ENCODE data around the gene TCF12.

TCF12 gene

GRCh38 chr15:57327985-57328471 lies 409.6 kb downstream of the TCF12 start:
- DNase-seq: no peak

DNA sequence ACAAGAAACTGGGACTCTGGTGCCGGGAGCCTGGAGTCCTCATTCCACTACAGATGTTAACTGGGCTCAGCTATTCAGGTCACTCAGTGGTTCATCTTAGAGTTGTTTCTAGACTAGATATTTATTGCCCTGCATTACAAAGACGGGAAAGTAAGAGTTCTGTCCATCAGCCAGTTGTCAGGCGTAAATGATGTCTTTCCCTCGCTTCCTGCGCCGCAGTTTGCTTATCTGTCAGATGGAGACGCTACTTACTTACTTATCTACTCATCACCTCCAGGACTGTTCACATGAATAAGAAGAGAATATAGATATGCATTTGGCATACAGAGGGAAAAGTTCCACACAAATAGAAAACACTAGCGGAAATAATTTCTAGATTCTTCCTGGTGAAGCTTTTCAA lies 410.0 kb downstream of the TCF12 start:
- DNase-seq: no peak

- DNase-seq: no peak
Observed at GRCh38 chr15:57328897-57329296, 410.5 kb downstream of the TCF12 start.

DNA sequence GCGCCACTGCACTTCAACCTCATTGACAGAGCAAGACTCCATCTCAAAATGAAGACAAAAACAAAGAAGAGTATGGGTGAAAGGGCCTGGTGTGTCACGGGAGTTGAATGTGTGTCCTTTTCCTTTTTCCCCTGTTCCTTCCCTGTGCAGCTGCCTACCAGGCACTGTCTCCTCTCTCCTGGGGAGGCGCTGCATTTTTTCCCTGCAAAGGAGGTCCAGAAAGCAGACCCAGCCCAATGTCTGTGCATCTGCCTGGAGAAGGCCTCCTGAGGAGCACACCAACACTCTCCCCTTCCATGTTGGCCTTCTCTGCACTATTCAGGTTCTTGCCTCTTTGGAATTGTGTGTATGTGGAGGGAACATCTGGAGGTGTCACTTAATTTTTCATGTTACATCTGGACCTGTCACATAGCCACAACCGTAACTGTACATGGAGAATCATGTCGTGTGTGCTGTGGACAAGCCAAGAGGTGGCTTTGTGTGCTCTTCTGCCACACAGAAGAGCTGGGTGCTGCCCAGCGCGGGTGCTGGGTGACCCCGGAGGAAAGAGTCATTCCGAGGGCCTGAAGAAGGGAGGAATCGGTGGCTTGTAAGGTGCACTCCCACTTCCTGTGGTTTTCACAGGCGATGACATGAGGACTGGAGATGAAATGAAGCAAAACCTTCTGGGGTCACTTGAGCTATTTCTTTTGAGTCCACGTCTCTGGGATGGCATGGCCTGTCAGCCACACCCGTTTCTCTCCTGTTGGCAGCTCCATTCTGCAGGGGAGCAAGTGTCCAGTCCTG lies 411.3 kb downstream of the TCF12 start:
- no peak for DNase-seq

DNA sequence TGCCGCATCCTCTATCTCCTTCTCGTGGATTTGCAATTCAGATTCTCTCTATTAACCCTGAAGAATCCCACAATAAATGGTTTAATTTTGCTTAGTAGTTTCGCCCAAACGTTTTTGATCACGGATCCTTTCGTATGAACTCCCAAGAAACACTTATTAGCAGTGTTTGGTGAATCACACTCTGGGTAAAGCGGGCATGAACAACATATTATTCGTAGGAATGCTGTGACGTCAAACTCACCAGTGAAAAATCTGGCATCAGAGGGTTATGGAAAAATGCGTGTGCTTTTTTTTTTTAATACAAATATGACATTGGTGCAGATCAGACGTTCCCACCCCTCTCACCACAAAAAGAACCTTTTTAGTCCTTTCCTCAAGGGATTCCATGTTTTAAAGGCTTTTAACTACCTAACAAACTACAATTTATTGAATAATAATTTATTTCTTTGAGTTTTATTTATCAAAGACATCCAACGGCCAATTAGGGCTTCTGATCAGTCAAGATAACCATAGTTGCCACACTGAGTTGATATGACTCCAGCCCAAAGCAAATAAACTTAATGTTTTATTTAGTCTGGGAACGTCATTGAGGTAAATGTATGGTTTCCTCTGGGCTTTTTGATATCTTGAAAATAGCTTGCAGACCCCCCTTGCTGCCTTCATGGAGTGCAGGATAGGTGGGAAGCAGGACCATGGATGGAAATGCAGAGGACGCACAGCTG lies 412.3 kb downstream of the TCF12 start:
- no peak for DNase-seq

DNA sequence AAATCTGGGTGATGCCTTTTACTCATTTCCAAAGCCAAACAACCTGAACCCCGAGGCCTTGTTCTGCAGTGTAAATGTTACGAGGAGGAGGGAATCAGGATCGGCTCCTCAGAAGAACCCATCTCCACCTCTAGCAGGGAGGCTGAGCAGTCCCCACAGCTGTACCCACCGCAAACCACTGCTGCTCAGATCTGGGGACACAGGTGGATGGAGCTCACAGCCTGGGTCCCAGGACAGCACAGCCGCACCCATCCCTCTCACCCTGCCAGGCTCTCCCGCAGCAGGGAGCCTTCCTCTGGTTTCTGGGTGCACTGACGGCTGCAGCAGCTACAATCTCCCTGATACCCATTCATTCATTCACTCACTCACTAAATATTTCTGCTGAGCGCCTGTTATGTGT lies 413.9 kb downstream of the TCF12 start:
- DNase-seq: no peak

DNA sequence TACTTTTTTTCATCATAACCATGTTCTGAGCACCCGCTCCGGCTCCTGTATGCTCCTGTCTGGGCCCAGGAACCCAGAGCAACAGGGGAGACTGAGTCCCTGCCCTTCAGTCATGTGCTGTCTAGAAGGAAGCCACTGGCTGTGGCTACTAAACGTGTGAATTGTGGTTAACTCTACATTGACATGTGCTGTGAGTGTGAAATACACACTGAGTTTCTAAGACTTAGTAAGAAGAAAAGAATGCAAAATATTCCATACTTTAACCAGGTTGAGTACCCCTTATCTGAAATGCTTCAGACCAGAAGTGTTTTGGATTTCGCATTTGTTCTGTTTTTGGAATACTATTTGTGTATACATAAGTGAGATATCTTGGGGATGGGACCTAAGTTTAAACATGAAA lies 415.0 kb downstream of the TCF12 start:
- no peak for DNase-seq

DNA sequence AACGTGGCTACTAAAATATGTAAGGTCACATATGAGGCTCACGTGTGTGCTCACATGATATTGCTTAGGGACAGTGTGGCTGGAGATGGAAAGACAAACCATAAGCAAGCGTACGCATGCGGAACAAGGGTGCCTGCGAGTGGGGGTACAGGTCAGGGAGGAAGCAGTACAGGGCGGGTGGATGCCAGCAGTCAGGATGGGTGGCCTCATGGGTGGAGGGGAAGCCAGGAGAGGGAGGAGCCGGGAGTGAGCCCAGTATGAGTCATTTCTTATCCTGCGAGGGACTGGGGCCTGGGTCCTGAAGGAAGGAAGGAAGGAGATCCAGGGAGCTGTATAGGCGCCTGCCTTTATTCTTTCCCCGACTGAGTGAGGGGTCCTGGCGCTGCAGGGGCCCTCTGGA lies 415.8 kb downstream of the TCF12 start:
- DNase-seq: no peak

- DNase-seq: no peak
Observed at GRCh38 chr15:57335293-57335715, 416.9 kb downstream of the TCF12 start.

GRCh38 chr15:57335719-57336118 lies 417.3 kb downstream of the TCF12 start:
- no peak for DNase-seq

- DNase-seq: no peak
Observed at GRCh38 chr15:57337868-57338411, 419.5 kb downstream of the TCF12 start.

DNA sequence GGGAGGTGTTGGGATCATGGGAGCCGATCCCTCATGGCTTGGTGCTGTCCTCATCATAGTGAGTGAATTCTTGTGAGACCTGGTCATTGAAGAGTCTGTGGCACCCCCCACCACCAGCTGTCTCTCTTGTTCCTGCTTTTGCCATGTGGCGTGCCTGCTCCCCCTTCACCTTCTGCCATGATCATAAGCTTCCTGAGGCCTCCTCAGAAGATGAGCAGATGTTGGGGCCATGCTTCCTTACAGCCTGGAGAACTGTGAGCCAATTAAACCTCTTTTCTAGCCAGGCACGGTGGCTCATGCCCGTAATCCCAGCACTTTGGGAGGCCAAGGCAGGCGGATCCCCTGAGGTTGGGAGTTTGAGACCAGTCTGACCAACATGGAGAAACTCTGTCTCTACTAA lies 420.9 kb downstream of the TCF12 start:
- no peak for DNase-seq
